HG03280 (cell line): ENCODE measurements around the gene ABHD17A.

Experiments
- ATAC-seq: cut with Tn5 transposase; IDR thresholded peaks from one replicate; pipeline ENCODE4 v1.9.1; 2021; ENCODE audit warnings: mild to moderate bottlenecking, moderate library complexity; ENCODE audit not compliant: unreplicated experiment

Gene ABHD17A

DNA sequence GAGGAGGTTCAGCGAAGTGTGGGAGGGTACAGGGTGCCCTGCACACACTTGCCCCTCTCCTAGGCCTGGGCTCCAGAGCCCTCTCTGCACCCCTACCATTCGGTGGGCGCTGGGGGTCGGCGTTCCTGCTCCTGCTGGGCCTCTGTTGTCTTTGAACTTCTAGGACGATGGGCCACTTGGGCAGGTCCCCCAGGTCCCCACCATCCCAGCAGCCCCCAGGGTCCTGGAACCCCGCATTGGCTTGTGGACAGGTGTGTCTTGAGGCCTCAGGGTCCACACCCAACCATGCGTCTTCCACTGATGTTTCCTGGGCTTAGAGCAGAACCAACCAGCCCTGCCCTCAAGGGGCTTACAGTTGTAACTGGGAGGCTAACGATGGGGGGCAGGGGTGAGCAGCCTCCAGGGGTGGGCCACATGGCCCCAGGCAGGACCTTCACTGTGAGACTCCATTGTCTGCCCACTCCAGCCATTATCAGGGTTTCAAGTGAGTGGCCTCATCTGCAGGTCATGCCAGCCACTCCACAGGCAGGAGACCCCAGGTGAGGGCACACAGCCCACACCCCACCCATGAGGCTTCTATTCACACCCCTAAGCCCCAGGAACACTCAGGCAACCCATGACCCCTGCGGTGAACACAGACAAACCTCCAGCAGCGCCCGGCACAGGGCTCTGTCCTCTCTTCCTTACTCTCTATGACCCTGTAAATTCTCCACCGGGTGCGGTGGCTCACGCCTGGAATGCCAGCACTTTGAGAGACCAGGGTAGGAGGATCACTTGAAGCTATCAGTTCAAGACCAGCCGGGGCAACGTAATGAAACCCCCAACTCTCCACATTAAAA lies 19.9 kb downstream of the ABHD17A start:
- no peak for ATAC-seq

- ATAC-seq = peak; percentile 28
Measured at GRCh38 chr19:1864480-1865171, 20.7 kb downstream of the ABHD17A start.

GRCh38 chr19:1863638-1864479 lies 21.4 kb downstream of the ABHD17A start:
- peak; percentile 58 for ATAC-seq

- no peak for ATAC-seq
Measured at GRCh38 chr19:1863328-1863637, 22.0 kb downstream of the ABHD17A start, which contains the start of gene KLF16. Gene KLF16, minus strand, starts transcription at chr19:1863579. Its CDS starts 82 bp downstream, at chr19:1863497.

- ATAC-seq = peak; percentile 16
Measured at GRCh38 chr19:1862424-1863327, 22.6 kb downstream of the ABHD17A start.

DNA sequence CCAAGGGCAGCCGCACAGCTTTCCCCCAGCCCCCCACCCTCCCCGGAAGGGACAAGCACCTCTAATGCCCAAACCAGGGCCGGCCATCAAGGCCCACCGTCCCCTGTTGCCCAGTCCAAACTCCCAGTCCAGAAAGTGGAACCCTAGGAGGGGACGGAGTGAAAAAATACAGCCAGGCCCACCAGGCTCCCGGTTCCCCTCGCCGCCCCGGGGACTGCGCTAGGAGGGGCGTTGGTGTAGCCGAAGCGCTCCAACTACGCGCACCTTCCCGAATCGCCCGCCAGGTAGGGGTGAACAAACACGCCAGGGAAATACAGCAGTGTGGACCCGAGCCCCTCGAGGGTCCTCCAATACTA lies 23.2 kb downstream of the ABHD17A start:
- ATAC-seq = no peak

GRCh38 chr19:1861599-1862031 lies 23.7 kb downstream of the ABHD17A start:
- ATAC-seq = no peak

- no peak for ATAC-seq
Measured at GRCh38 chr19:1860821-1861598, 24.3 kb downstream of the ABHD17A start.

DNA sequence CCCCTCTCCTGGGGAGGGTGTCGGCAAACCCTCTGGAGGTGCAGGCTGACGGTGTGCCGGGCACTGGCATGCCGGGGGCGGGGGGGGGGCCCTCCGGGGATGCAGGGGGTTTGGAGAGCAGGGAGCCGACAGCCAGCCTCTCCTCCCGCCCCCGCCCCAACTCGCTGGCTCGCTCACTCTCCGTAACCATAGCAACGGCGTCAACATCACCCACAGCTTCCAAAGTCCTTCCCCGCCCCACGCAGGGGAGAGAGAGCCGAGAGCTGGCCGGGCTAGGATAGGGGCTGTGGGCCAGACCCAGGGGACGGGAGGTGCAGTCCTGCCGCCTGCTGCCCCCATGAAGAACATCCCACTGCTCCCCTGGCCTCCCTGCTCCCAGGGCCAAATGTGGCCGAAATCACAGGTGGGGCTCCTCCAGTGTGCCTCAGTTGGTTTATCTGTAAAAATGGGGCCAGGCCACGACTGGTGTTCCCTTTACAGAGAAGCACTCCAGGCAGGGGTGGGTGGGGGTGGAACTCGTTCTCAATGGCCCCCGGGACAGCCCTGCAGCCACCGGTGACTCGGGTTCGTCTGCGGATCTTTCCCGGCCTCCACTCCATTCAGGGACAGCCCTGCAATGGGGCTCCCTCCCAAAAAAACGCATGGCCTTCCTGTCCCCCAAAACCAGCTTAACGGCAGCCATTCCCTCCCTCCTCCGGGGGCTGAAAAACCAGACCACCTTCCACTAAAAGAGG lies 25.1 kb downstream of the ABHD17A start:
- ATAC-seq = no peak

GRCh38 chr19:1859331-1859781 lies 25.9 kb downstream of the ABHD17A start:
- no peak for ATAC-seq

DNA sequence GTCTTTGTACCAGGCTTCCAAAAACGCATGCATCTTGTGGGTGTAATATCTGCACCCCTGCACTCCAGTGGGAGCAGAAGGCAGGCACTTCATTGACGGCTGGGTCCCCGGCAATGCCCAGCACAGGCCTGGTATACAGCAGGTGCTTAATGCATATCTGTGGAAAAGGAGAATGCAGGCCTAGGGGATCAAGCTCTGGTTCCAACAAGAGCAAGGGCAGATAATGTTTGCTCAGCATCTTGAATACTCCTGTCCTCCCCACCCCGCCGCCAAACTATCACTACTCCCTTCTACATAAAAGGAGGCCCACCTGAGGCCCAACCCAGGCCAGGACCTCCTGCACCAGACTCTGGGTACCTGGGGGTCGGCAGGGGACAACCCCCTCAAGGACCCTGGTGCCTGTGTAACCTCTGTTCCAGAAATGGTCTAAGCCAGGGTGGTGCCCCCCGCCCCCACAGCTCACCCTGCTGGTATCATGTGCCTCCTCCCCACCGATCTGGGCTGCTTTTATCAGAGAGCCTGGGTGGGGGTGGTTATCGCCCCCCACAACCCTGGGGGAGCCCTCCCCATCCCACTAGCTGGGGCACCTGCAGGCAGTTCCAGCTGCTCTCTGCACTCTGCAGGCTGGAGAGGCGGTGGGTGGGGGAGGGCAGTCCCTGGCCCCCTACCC lies 26.7 kb downstream of the ABHD17A start:
- ATAC-seq = no peak

DNA sequence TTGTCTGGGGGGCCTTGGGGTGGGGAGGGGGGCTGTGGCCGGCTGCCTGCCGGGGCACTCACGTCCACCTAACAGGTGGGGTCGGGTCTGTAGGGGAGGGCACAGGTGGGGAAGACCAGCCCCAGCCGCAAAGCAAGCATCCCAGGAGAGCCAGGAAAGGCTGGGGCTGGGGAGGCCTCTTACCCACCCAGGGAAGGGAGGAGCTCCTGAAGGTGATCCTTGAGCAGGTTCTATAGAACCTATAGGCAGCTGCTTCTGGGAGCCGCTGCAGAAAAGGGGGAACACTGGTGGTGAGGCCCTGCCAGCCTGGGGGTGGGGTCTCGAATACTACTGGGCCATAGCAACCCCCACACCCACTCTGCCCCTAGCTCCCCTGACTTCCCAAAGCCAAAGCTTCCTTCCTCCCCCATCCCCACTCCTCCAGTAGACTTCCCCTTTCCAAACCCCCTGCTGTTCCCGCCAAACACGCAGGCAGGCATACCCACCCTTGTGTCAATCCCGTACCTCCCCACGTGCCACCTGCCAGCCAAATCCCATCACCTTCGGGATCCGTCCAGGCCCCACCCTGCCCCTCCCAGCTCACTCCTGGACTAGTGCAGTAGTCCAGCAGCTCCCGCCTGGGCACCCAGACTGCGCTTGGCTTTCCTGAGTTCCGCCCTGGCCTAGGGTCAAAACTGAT lies 27.5 kb downstream of the ABHD17A start:
- ATAC-seq = no peak

DNA sequence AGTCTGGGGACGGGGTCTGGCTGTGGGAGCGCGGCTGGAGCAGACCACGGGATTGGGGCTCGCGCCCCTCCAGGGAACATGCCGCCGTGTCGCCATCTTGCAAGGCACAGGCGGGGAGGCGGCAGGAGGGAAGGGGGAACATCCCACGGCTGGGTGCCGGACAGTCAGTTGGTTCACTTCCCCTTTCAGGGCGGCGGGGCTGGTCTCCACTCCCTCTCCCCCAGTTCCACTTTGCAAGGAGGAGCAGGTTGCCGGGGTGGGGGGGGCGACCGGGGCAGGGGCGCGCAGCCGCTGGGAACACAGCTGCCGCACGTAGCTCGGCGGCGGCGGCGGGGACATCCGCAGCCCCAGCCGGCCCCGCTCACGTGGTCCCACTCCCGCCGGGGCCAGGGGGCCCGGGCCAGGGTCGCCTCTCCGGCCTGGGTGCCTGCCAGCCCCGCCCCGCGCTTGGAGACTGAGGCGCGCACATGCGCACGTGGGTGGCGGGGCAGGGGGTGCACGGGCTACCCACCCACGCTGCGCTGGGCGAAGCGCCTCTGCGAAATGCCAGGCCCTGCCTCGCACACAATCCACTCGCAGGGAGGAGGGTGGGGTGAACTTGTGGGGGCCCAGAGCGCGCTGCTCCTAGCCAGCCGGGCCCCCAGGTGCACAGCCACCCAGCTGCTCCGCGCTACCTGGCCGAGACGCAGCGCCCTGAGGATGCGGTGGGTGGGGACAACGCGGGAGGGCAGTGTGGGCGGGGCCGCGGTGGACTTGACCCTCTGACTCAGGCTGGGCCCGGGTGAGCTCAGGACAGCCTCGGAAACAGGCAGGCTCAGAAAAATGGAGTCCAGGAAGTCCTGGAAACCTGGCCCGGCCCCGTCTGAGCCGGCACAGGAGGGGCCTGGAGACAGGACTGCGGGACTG lies 28.3 kb downstream of the ABHD17A start:
- ATAC-seq = no peak

DNA sequence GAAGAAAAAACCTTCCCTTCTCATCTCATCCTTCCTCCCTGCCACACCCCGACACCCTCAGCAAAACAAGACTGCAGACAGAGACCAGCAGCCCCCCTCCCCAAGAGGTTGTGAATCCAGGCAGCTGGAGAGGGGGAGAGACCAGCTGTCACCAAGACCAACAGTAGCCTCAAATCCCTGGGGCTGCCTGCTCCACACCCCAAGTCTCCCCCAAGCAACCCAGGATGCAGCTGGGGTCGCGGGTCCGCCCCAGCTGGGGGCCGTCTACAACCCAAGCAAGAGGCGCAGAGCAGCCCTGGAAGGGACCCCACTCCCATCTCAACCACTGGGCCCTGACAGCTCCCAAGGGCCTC lies 29.0 kb downstream of the ABHD17A start:
- ATAC-seq = no peak

DNA sequence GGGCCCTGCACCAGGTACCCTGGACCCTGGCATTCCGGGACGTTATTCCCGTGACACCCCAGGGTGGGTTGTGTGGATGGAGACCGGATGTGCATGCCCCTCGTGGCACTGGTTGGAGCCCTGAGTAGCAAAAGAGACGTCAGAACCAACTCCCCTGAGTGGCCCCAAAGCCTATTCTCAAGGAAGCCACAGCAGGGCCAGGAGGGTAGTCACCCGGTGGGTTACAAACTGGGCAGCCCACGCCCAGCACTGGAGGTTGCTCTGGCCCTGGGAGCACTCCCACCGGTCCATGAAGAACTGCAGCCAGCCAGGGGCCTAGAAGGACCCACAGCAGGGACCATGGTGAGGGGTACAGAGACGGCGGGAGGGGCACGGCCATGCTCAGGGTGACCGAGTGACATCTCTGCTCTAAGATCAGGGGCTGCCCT lies 29.5 kb downstream of the ABHD17A start:
- no peak for ATAC-seq

DNA sequence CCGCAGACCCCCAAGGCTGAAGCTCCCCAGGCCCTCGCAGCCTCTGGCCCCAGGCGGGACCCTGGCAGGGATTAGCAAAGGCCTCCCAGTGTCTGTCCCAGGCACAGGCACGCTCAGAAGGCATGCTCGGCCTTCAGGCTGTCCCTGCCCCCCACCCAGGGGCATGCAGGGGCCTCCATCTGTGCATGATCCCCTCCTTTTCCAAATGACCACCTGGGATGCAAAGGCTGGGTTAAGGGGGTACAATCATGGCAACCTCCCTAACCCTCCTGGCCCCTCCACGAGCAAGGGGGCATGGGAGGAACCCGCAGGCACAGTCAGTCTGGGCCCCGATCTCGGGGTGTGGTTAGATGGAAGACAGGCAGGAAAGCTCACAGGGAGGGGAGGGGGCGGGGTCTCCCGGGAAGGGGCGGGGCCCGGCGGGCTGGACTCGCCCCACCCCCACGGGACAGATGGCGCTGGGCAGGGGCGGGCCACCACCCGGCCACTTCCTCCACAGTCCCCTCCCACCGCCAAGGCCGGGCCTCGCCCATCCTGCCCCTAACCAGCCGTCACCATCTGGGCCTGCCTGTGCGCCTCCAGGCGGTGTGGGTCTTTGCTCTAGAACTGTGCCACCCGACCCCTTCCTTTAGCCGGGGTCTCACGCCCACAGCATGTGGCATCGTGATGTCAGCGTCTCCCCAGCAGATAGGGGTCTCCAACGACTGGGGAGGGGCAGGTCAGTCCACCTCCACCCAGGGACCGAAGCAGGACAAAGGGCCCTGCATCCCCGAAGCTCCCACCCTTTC lies 30.1 kb downstream of the ABHD17A start:
- peak; percentile 52 for ATAC-seq
